ENCODE results near the gene PLB1.
"Not testable (repeated sequence)": the region's sequence is repeated elsewhere in the genome, so short reads cannot be mapped to it uniquely, and the experiment has no call there.

The PLB1 gene

GRCh38 chr2:28648147-28648546 is 152.3 kb downstream of the PLB1 start:
- no peak for DNase-seq (ENCODE audit: low read depth in 3 of 3)

- DNase-seq (ENCODE audit: low read depth in 3 of 3) = no peak
Measured at GRCh38 chr2:28648671-28649395, 153.0 kb downstream of the PLB1 start.

- DNase-seq (ENCODE audit: low read depth in 3 of 3) = peak in 1 of 3 experiments; percentile 7
Measured at GRCh38 chr2:28649481-28650265, 153.8 kb downstream of the PLB1 start.

- no peak for DNase-seq (ENCODE audit: low read depth in 3 of 3)
Measured at GRCh38 chr2:28650266-28650584, 154.4 kb downstream of the PLB1 start.

GRCh38 chr2:28652217-28652616 is 156.4 kb downstream of the PLB1 start:
- no peak for DNase-seq (ENCODE audit: low read depth in 3 of 3)

- no peak for DNase-seq (ENCODE audit: low read depth in 3 of 3)
Measured at GRCh38 chr2:28653892-28654662, 158.2 kb downstream of the PLB1 start.

- no peak for DNase-seq (ENCODE audit: low read depth in 3 of 3)
Measured at GRCh38 chr2:28654663-28655320, 158.9 kb downstream of the PLB1 start.

- no peak for DNase-seq (ENCODE audit: low read depth in 3 of 3)
Measured at GRCh38 chr2:28656937-28657615, 161.2 kb downstream of the PLB1 start.

- no peak for DNase-seq (ENCODE audit: low read depth in 3 of 3)
Measured at GRCh38 chr2:28658369-28658768, 162.5 kb downstream of the PLB1 start.

GRCh38 chr2:28659127-28659526 is 163.3 kb downstream of the PLB1 start:
- DNase-seq (ENCODE audit: low read depth in 3 of 3) = no peak

- DNase-seq (ENCODE audit: low read depth in 3 of 3) = no peak
Measured at GRCh38 chr2:28661589-28662001, 165.7 kb downstream of the PLB1 start.

GRCh38 chr2:28662044-28662443 is 166.2 kb downstream of the PLB1 start:
- DNase-seq (ENCODE audit: low read depth in 3 of 3) = no peak

- no peak for DNase-seq (ENCODE audit: low read depth in 3 of 3)
Measured at GRCh38 chr2:28662468-28663181, 166.8 kb downstream of the PLB1 start.

- DNase-seq (ENCODE audit: low read depth in 3 of 3) = no peak
Measured at GRCh38 chr2:28663359-28663758, 167.5 kb downstream of the PLB1 start.

- DNase-seq (ENCODE audit: low read depth in 3 of 3) = no peak
Measured at GRCh38 chr2:28664120-28664842, 168.4 kb downstream of the PLB1 start.

GRCh38 chr2:28665041-28665704 is 169.3 kb downstream of the PLB1 start:
- no peak for DNase-seq (ENCODE audit: low read depth in 3 of 3)

- DNase-seq (ENCODE audit: low read depth in 3 of 3) = not testable (repeated sequence)
Measured at GRCh38 chr2:28665811-28666377, 170.0 kb downstream of the PLB1 start.

GRCh38 chr2:28666496-28667184 is 170.8 kb downstream of the PLB1 start:
- no peak for DNase-seq (ENCODE audit: low read depth in 3 of 3)

- no peak for DNase-seq (ENCODE audit: low read depth in 3 of 3)
Measured at GRCh38 chr2:28667261-28667660, 171.4 kb downstream of the PLB1 start.

All from stimulated activated CD4-positive, alpha-beta T cell treated with anti-CD3 and anti-CD28 coated beads, TNF-alpha, amount 100 ng/mL, for 4 hours (primary cell).